NCI-H128 (cell line): ENCODE measurements around the gene MTARC1.
A peak's percentile ranks its signal among the peaks of the same experiment; 100 is the strongest.

Experiments
- DNase-seq: peaks from one replicate; lab custom pipeline; 2025; ENCODE audit not compliant: unreplicated experiment; lab: John Stamatoyannopoulos, UW

MTARC1 gene

DNA sequence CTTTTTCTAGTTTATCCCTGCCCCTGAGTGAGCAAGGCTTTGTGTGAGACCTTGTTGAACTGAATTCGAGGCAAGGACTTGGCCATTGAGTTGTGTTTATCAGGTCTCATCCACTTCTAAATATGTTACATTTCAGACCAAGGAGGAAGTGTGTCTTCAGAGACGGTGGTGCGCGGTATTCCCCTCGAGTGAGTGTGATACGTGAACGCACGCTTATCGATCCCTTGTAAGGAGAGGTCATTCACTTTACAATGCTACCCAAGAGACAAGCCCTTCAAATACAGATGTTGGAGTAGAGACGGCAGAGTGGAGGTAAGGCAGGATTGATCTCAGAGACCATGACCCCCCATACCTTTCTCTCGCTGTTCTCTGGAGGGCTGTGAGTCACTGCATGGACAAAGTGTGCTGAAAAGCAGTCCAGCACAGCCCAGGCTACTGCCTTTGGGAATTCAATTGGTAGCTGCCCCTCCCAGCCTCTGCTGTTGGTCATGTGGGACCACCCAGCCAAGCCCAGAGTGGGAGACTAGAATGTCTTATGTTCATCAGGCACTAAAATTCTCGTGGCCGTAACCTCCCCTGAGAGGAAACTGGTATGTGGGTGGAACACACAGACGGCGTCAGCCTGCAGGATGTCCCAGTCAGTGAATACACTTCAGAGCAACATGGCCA lies 16.3 kb upstream of the MTARC1 start:
- DNase-seq, result no peak

DNA sequence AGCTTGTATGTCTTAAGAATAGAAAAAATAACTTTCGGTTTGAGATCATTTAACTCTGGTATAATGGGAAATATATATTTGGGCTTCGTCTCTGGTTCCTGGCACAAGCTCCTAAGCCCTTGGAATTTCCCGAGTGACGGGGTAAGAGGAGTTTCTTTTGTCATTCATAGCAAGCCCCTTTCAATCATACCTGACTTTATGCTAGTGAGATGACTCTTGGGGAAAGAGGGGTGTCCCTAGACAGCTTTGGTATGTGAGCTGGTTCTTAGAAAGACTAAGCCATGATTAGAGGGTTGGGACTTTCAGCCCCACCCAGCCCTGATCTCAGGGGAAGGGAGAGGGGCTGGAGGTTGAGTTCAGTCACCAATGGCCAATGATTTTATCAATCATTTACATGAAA lies 13.9 kb upstream of the MTARC1 start:
- DNase-seq, result no peak

DNA sequence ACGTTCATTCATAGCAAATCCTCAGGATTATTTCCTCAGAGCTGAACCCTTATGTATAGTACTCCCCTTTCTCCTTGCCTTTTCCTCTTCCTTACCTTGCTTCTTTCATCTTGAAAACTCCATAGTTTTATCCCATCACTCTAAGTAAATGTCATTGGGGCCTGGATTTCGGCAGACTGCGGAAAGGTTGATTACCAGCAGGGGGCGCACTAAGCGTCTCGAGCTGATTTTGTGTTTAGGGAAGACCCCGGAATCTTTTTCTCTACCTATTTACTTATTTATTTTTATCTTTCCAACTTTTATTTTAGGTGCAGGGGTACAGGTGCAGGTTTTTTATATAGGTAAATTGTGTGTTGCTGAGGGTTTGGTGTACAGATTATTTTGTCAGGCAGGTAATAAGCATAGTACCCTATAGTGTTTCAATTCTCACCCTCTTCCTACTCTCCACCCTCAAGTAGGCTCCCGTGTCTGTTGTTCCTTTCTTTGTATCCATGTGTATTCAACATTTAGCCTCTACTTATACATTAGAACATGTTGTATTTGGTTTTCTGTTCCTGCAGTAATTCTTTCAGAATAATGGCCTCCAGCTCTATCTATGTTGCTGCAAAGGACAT lies 11.4 kb upstream of the MTARC1 start:
- no peak for DNase-seq

DNA sequence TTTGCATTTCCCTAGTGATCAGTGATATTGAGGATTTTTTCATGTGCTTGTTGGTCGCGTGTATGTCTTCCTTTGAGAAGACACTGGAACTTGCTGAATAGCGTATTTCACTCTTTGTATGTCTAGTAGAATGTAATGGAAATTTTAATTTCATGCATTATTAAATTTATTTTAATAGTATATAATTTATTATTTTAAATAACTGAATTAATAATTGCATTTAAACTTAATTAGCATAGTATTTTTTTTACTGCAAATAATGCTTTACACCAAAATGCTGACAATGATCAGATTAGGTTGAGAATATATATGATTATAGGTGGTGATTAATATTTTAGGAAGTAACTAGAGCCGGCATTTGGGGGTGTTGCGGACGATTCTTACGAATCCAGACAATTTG lies 10.5 kb upstream of the MTARC1 start:
- DNase-seq, result no peak

DNA sequence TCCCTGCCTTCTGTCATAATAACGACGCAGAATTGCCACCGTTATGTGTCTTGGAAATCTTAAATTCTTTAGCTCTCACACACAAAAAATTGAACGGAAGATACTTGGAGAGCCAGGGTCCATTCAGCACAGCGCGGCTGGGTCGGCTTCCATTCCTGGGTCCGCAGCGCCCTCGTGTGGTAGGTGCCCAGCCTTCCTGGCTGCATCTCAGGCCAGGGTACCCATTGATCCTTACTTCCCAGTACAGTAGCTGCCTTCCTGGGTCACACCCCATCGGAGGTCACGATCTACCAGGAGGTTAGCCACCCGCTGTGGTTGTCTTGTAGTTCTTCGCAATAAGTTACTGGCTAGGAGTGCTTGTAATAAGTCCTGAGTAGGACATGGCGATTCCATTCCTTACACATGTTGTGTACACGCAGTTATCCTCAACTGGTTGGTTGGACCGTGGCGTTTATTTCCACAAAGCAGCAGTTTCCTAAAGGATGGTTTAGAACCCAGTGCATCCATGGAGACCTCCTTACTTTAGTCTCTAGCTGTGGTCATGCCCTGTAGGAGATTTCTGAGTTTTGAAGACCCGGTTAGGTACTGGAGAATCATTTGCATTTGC lies 9.9 kb upstream of the MTARC1 start:
- peak; percentile 51 for DNase-seq

DNA sequence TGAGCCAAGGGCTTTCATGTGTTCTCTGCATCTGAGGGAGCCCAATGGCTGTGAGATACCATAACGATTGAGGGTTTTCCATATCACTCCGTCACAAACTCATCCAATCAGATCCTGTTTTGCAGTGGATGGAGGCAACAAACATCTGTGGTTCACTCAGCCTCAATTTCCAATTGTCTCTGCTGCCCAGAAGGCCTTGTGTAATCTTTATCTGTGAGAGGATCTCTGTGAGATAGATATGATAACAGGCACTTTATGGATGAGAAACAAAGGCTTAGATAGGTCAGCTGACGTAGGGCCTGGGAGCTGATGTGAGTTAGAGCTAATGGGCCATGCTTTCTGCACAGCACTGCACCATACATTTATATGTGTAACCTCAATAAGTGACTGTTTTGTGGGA lies 3.3 kb upstream of the MTARC1 start:
- no peak for DNase-seq

DNA sequence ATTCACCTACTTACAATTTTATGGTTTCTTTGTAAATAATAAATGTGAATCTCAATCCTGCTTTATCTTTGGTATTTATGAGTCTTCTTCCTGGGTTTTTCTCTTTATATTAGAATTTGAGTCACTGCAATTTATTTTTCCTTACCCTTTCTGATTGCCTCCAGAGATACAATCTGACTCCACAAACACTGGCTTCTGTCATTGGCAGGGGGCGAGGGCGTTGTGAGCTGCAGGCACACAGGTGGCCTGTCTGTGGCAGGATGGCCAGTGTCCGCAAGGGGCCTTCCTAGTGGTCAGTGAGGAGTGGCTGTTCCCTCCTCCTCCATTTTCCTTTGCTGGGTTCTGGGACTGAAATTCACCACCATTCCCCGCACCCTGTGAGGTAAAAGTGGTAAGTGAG lies 2.0 kb upstream of the MTARC1 start:
- DNase-seq, result no peak

DNA sequence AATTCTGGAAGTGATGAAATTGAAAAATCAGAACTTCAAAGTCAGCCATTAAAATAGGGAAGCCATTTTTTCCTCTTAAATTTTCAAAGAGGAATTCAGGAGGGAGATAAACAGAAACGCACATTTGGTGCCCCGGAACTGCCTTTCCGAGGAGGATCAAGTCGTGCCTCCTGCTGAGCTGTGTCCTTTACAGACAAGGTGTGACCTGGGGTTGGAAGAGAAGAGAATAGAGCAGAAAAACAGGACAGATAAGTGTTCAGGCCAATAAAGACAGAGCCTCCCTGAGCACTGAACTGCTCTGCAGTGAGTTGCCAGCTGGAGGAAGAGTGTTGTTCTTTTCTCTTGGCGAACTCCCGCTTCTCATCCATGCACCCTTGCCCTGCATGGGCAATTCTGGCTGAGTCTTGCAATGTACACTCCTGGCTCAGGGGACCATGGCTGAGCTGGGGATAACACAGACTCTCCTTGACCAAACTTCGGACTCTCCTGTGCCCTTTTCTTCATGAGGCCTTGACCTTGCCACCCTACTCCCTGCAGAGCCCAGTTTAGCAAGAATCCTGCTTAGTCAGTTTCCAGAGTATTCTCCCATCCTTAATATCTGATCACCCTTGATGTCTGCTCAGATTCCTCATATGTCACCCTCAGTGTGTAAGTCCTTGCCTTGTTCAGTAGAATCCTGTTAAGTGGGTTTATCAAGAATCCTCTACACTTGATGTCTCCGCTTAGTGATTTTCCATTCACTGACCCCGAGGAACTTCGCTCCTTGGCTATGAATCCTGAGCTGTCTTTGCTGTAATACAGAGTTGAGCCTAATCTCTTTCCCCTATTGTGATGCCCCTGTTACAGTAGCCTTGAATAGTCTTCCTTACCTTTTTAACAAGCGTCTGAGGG lies 1.3 kb upstream of the MTARC1 start:
- no peak for DNase-seq

DNA sequence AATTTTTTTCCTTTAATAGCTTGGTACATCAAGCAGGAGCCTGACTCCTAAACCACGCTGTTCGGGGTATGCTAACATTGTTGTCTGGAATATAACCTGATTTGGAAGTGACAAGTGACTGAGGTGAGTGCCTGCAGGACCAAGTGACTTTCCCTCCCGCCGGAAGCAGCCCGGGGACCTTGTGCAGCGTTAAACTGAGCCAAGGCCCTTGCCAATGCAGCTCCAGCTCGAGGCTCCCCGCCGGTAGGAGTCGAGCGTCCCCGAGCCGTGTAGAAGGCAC lies 716 bp upstream of the MTARC1 start:
- DNase-seq, result no peak

DNA sequence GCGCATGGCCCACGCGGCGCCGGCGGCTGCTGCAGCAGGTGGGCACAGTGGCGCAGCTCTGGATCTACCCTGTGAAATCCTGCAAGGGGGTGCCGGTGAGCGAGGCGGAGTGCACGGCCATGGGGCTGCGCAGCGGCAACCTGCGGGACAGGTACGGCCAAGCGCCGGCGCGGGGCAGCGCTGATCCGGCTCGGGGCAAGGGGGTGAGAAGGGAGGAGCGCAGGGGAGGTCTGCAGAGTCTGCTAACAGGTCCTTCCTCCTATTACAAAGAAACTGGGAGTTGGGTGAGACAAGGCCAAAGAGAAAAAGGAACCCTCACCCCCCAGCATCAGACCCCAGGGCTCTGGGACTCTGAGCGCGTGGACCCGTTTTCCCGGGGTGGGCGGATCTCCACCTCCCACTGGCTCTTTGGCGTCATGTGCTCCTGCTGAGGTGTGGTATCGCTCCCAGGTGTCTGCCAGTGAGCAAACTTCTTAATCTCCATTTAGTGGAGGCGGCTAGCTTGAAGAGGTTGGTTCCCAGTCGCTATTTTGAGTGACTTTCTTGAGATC lies 431 bp downstream of the MTARC1 start:
- DNase-seq, result peak; percentile 54

DNA sequence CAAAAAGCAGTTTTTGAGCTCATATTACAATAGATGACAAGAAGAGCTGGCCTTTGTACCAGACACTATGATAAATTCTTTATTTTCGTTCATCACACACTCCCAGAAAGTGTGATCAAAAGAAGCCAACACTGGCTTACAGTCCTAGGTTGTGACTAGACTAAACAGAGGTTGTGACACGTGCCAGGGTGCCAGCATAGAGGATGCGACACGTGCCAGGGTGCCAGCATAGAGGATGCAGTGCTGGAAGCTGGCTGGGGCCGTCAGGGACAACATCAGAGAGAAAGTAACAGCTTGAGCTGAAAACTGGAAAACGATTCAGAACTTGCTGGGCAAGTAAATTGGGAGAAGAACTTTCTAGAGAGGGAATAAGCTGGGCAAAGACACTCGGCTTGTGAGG lies 2.2 kb downstream of the MTARC1 start:
- DNase-seq, result no peak

DNA sequence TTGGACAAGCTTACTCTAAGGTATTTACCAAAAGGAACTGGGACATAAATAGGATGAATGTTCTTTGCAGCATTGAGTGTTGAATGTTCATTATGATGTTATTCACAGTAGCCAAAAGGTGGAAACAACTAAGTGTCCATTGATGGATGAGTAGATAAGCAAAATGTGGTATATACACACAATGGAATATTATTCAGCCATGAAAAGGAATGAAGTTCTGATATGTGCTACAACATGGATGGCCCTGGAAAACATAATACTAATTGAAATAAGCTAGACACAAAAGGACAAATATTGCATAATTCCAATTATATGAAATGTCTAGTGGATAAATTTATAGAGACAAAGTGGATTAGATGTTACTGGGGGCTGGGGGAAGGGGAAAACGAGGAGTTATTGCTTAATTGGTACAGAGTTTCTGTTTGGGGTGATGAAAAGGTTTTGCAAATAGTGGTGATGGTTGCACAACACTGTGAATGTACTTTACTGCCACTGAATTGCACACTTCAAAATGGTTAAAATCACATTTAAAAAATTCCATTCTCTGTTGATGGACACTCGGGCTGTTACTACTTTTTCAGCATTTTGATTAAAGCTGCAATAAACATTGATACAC lies 2.9 kb downstream of the MTARC1 start:
- no peak for DNase-seq

DNA sequence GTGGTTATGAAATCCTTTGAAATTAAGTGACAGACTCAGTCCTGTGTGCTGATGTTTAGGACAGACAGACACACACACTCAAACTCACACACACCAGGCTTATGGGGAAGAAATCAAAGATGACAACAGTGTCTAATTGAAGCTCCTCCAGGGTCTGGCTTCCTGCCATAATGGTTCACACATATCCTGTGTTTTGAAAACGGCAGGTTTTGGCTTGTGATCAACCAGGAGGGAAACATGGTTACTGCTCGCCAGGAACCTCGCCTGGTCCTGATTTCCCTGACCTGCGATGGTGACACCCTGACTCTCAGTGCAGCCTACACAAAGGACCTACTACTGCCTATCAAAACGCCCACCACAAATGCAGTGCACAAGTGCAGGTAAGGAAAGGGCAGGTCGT lies 4.6 kb downstream of the MTARC1 start:
- DNase-seq, result no peak

DNA sequence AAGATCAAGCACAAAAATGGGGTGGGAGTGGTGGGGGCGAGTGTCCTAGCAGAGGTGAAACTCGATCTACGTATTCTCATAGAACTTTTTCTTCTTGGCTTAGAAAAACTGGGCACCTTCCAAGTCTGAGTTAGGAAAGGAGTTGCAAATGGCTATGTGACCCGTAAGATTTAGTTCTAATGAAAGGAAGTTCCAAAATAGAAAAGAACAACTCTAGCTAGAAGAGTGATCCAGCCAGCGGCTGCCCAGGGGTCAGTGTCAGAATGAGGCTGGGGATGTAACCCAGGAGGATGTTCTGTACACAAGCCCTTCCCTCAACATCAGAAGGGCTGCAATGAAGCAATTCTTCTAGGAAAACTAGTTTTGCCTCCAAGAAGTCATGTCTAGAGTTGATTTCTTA lies 5.2 kb downstream of the MTARC1 start:
- no peak for DNase-seq

DNA sequence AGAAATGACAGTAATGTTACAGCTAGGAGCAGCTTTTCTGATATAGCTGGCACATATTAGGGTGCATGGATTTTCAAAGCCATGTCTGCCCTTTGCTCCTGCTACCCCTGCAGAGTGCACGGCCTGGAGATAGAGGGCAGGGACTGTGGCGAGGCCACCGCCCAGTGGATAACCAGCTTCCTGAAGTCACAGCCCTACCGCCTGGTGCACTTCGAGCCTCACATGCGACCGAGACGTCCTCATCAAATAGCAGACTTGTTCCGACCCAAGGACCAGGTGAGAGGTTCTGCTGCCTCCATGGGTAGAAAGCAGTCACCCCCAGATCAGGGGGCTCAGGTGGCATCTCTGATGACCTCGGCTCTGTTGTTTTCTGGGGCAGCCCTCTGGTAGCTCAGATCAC lies 9.8 kb downstream of the MTARC1 start:
- no peak for DNase-seq

DNA sequence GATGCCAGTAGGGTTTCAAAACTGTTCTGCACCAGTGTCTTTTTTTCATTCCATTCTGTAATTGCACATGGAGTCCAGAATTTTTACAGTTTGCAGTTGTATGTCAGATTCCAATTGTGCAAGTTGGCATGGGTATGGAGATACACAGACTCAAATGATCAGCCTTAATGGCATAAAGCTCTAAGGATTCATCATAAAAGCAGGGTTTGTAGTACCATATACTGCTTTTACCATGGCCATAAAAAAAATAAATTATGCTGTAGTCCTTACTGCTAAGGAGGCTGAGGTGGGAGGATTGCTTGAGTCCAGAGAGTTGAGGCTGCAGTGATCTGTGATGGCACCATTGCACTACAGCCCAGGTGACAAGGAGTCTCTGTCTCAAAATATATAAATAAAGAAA lies 10.3 kb downstream of the MTARC1 start:
- DNase-seq, result no peak

DNA sequence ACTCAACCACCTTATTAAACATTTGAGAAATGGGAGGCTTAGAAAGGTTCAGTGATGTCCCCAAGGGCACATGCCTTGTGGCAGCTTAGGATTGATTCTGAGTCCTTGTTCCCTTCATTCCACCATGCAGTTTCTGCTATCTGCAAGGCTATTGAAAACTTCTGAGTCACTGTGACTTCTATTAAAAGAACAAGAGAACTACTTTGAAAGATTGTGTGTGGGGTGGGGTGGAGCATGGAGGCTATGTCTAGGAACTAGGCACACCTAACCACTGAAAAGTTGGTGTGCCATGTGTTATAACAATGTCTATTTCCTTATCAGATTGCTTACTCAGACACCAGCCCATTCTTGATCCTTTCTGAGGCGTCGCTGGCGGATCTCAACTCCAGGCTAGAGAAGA lies 10.8 kb downstream of the MTARC1 start:
- DNase-seq, result no peak

DNA sequence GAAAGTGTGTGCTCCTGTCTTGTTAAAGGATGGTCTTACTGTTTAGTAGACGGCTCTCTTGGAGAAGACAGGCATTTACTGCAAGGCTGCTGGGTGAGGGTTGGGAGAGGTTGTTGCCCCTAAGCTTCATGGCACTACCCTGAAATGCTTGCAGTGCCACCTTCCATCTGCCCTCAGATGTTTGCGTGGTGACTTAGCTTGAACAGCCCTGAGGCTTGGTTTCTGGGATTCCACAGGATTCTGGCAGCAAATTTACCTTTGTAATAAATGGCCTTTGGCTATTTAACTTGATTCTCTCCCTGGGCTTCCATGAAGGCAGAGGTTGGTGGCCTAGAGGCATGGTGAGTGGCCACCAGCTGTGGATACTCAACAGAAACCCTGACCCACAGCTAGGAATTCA lies 11.6 kb downstream of the MTARC1 start:
- no peak for DNase-seq

DNA sequence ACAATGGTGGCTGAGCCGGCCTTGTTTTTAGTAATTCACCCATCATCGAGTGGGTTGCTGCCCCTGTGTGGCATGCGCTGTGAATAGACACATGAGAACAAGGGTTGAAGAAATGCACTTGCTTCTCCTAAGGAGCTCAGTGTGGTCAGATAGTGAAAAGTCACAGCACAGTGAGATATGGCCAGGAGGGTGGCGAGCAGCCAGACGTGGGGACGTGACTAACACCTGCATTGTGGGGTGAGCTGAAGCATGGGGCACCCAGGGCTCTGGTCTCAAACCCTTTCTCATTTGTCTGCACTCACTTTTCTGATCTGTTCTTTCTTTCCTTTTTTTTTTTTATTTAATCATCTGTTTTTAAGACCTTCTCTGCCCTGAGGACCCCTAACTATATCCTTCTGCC lies 13.5 kb downstream of the MTARC1 start:
- no peak for DNase-seq

DNA sequence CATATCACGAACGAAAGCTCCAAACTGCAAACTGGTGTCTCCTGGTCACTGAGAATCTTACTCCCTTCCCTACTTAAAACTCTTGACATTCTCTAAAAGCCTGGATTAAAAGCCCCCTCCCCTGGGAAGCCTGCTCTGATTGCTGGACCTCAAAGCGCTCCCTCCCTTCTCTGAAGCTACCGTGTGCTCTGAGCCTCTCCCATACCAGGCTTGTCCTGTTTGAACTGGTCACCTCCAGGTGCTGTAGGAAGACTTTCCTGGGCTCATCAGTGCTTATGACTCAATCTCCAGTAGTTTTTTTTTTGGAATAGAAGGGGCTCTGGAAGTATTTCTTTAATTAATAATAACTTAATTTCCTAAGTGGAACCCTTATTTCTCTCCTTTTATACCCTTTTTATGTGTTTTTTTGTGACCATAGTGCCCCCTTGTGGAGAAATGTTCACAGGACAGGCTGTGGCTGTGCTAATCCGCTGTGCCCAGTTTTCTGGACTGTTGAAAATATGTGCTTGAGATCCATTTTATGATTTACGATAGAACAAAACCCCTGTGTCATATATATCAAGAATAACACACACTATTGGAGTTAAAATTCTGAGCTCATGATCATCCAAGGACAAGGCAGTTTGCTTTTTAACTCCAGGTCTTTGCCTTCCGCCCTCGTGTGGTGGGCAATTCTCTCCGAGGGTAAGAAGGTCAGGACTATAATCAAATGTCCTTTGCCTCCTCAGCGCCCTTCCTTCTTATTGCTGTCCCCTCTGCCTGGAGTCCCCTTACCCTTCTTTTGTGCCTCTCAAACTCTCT lies 16.9 kb downstream of the MTARC1 start:
- DNase-seq, result no peak

DNA sequence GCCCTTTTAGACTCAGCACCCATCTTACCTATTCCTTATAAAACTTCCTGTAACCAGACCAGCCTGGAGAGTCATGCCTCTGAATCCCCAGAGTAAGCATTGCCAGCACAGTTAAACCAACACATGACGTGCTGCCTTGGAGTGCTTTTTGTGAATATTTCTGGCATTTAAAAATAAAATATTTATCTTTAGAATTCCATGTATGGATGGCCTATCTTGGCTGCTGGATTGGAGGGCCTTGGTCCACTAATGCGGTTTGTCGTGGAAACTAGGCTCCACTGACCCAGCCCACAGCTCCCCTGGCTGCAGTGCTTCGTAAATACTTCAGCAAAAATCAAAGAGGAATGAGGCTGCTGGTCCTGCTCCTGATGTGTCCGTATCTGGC lies 17.5 kb downstream of the MTARC1 start:
- no peak for DNase-seq
